SK-N-SH (cell line): Measurements from ENCODE around the gene WTAP. TPM values are rescaled to one million over a fixed set of nuclear protein-coding genes. Genes with fewer than 3 reads are reported as not detected.

Source experiments
- CTCF ChIA-PET: fragments of 300-600, 350-600 bp; formaldehyde crosslinking; extraction: SDS; loops from one replicate; lab custom pipeline; 2021; lab: Yijun Ruan, JAX
- POLR2A ChIA-PET: fragments of 350-600 bp; sonication (Branson Sonifier 250); formaldehyde crosslinking; extraction: SDS; loops from one replicate; lab custom pipeline; 2020; ENCODE audit warnings: antibody characterized with exemption, inconsistent platforms; lab: Yijun Ruan, JAX
- DNase-seq: peaks from one replicate; pipeline ENCODE4 v3.0.0; 2012
- H2AFZ ChIP-seq: fragments of 200-600 bp; sonication (generic); 2 replicates; pipeline ENCODE4 v1.8.1; 2016; ENCODE audit warnings: antibody characterized with exemption, mild to moderate bottlenecking, low read depth
- H3F3A ChIP-seq: fragments of 200-600 bp; sonication (generic); replicated peaks from 2 replicates; pipeline ENCODE3; 2016; ENCODE audit warnings: antibody characterized with exemption, mild to moderate bottlenecking; ENCODE audit not compliant: insufficient read depth
- H3K27ac ChIP-seq, 2 experiments: fragments of 200-500 bp in 1 of 2; fragments of 200-600 bp in 1 of 2; sonication (Bioruptor generic) in 1 of 2; sonication (generic), shearing (Covaris generic) in 1 of 2; 2 replicates each; pipeline versions ENCODE4 v1.5.1 to v1.6.1; 2014 to 2016; ENCODE audit warnings: low read depth in 2 of 2, inconsistent platforms in 1 of 2, low read length in 1 of 2, mild to moderate bottlenecking in 1 of 2, mixed read lengths in 1 of 2
- H3K27me3 ChIP-seq: fragments of 200-600 bp; sonication (generic), shearing (Covaris generic); 2 replicates; pipeline ENCODE4 v1.6.1; 2016; ENCODE audit warnings: mixed run types; ENCODE audit not compliant: insufficient read depth
- H3K36me3 ChIP-seq, 2 experiments: fragments of 200-500 bp in 1 of 2; fragments of 200-600 bp in 1 of 2; sonication (Bioruptor generic) in 1 of 2; sonication (generic) in 1 of 2; replicated peaks in 1 of 2; 2 replicates each; pipeline versions ENCODE3 to v1.5.1; 2014 to 2016; ENCODE audit warnings: low read length in 1 of 2, mild to moderate bottlenecking in 1 of 2; ENCODE audit not compliant: insufficient read depth in 2 of 2, control insufficient read depth in 1 of 2
- H3K4me1 ChIP-seq, 2 experiments: fragments of 200-500 bp in 1 of 2; fragments of 200-600 bp in 1 of 2; sonication (Bioruptor generic) in 1 of 2; sonication (generic), shearing (Covaris generic) in 1 of 2; 2 replicates each; pipeline versions ENCODE4 v1.5.1 to v1.6.1; 2014 to 2016; ENCODE audit warnings: low read depth in 1 of 2, low read length in 1 of 2, mixed run types in 1 of 2; ENCODE audit not compliant: insufficient read depth in 2 of 2, control insufficient read depth in 1 of 2
- H3K4me2 ChIP-seq: fragments of 200-600 bp; sonication (generic), shearing (Covaris generic); 2 replicates; pipeline ENCODE4 v1.6.1; 2017; ENCODE audit warnings: mixed run types
- H3K4me3 ChIP-seq, 2 experiments: fragments of 200-500 bp in 1 of 2; fragments of 200-600 bp in 1 of 2; sonication (Bioruptor generic) in 1 of 2; sonication (generic), shearing (Covaris generic) in 1 of 2; 2 replicates each; pipeline versions ENCODE4 v1.5.1 to v1.8.1; 2014 to 2016; ENCODE audit warnings: low read depth in 2 of 2, inconsistent platforms in 1 of 2, low read length in 1 of 2, mild to moderate bottlenecking in 1 of 2, mixed read lengths in 1 of 2, moderate library complexity in 1 of 2
- H3K79me2 ChIP-seq: fragments of 200-600 bp; sonication (generic); 2 replicates; pipeline ENCODE4 v1.8.1; 2017; ENCODE audit warnings: mild to moderate bottlenecking; ENCODE audit not compliant: insufficient read depth
- H3K9ac ChIP-seq: fragments of 200-600 bp; sonication (generic); 2 replicates; pipeline ENCODE4 v1.6.1; 2017; ENCODE audit warnings: mixed run types
- H3K9me2 ChIP-seq: fragments of 200-600 bp; sonication (generic); 2 replicates; pipeline ENCODE4 v1.6.1; 2017; ENCODE audit warnings: mixed run types
- H3K9me3 ChIP-seq: fragments of 200-600 bp; sonication (generic); 2 replicates; pipeline ENCODE4 v1.6.1; 2017; ENCODE audit warnings: mixed run types, mild to moderate bottlenecking, moderate library complexity
- H4K20me1 ChIP-seq: fragments of 200-600 bp; sonication (generic); 2 replicates; pipeline ENCODE4 v1.6.1; 2017; ENCODE audit warnings: mild to moderate bottlenecking, mixed run types; ENCODE audit not compliant: insufficient read depth
- CHD2 ChIP-seq: fragments of 150-350 bp; IDR thresholded peaks from 2 replicates; pipeline ENCODE4 v1.6.1; 2018; ENCODE audit warnings: low read length; ENCODE audit not compliant: partially characterized antibody
- FOXM1 ChIP-seq: IDR thresholded peaks from 2 replicates; pipeline ENCODE4 v1.4.0; 2012; ENCODE audit warnings: low read depth, mild to moderate bottlenecking
- MEF2A ChIP-seq: IDR thresholded peaks from 2 replicates; pipeline ENCODE4 v1.4.0; 2012; ENCODE audit warnings: low read depth, borderline replicate concordance
- NRF1 ChIP-seq: IDR thresholded peaks from 2 replicates; pipeline ENCODE4 v1.6.1; 2012; ENCODE audit warnings: low read depth, mild to moderate bottlenecking, low read length
- RFX5 ChIP-seq: IDR thresholded peaks from 2 replicates; pipeline ENCODE4 v1.6.1; 2012; ENCODE audit warnings: mild to moderate bottlenecking, improper control_type of control experiment, low read length
- RXRA ChIP-seq: IDR thresholded peaks from 2 replicates; pipeline ENCODE4 v1.4.0; 2012; ENCODE audit warnings: low read depth, mild to moderate bottlenecking, borderline replicate concordance
- TAF1 ChIP-seq: IDR thresholded peaks from 2 replicates; pipeline ENCODE4 v1.6.1; 2012; ENCODE audit warnings: low read depth, mild to moderate bottlenecking, low read length, moderate library complexity, borderline replicate concordance
- WGBS: methylation state at CpG from one replicate; pipeline ENCODE4 v1.1.6; 2017; ENCODE audit warnings: low lambda C conversion rate; 5-methylcytosine and 5-hydroxymethylcytosine counted together
- polyA plus RNA-seq, 3 experiments: library from polyadenylated mRNA; depleted of rRNA; stranded (reverse); fragments of >200 nt; gene quantifications; 2 replicates each; pipeline ENCODE4 v1.2.3, GENCODE V29; 2012
- TF ChIP-seq, protein P1 (sequence below): fragments of 200-600 bp; sonication (generic); IDR thresholded peaks from 2 replicates; pipeline ENCODE4 v1.6.1; 2017; ENCODE audit warnings: antibody characterized with exemption, mild to moderate bottlenecking, moderate library complexity
- TF ChIP-seq, protein P2 (sequence below): IDR thresholded peaks from 2 replicates; pipeline ENCODE4 v1.6.1; 2012; ENCODE audit warnings: mild to moderate bottlenecking, low read depth, low read length, moderate library complexity
- TF ChIP-seq, protein P3 (sequence below): IDR thresholded peaks from 2 replicates; pipeline ENCODE4 v1.4.0; 2012; ENCODE audit warnings: low read depth, borderline replicate concordance
- TF ChIP-seq, protein P4 (sequence below): IDR thresholded peaks from 2 replicates; pipeline ENCODE4; 2012

WTAP gene
- polyA plus RNA-seq, 1 of the 3 experiments (the other 2 are of a cell fraction): 12.8 TPM

DNA sequence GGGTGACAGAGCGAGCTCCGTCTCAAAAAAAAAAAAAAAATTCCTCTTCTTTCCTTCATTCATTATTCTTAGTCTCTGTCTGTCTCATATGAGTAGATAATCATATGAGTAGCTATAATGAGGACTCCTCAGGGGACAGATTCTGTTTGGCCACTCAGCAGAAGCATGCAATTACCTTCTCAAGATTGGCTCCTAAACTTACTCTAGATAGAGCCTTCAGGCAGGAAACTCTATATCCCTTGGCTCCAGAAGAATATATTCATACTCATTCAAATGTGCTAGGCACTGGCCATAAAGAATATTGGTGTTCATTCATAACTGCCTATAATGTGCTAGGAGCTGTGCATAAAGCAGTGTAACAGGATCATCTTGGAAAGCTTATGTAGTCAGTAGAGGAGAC lies 32.3 kb downstream of the WTAP start:
- H3K27me3 ChIP-seq: no peaks in the 10 kb centered on the region
- H3K4me1 ChIP-seq: peaks cover 13 to 20% of the 10 kb centered on the region in 2 experiments
- no peak for DNase-seq
- peaks cover 49% of the 10 kb centered on the region for H3F3A ChIP-seq
- no peaks in the 10 kb centered on the region for H3K9me3 ChIP-seq
- H3K4me2 ChIP-seq: no peak overlapping the region
- TF ChIP-seq RXRA (no peak), CHD2 (no peak), MEF2A (no peak), NRF1 (no peak), FOXM1 (no peak), TAF1 (no peak), RFX5 (no peak)
- TF ChIP-seq, protein P1, sequence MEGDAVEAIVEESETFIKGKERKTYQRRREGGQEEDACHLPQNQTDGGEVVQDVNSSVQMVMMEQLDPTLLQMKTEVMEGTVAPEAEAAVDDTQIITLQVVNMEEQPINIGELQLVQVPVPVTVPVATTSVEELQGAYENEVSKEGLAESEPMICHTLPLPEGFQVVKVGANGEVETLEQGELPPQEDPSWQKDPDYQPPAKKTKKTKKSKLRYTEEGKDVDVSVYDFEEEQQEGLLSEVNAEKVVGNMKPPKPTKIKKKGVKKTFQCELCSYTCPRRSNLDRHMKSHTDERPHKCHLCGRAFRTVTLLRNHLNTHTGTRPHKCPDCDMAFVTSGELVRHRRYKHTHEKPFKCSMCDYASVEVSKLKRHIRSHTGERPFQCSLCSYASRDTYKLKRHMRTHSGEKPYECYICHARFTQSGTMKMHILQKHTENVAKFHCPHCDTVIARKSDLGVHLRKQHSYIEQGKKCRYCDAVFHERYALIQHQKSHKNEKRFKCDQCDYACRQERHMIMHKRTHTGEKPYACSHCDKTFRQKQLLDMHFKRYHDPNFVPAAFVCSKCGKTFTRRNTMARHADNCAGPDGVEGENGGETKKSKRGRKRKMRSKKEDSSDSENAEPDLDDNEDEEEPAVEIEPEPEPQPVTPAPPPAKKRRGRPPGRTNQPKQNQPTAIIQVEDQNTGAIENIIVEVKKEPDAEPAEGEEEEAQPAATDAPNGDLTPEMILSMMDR: no peak
- TF ChIP-seq, protein P2, sequence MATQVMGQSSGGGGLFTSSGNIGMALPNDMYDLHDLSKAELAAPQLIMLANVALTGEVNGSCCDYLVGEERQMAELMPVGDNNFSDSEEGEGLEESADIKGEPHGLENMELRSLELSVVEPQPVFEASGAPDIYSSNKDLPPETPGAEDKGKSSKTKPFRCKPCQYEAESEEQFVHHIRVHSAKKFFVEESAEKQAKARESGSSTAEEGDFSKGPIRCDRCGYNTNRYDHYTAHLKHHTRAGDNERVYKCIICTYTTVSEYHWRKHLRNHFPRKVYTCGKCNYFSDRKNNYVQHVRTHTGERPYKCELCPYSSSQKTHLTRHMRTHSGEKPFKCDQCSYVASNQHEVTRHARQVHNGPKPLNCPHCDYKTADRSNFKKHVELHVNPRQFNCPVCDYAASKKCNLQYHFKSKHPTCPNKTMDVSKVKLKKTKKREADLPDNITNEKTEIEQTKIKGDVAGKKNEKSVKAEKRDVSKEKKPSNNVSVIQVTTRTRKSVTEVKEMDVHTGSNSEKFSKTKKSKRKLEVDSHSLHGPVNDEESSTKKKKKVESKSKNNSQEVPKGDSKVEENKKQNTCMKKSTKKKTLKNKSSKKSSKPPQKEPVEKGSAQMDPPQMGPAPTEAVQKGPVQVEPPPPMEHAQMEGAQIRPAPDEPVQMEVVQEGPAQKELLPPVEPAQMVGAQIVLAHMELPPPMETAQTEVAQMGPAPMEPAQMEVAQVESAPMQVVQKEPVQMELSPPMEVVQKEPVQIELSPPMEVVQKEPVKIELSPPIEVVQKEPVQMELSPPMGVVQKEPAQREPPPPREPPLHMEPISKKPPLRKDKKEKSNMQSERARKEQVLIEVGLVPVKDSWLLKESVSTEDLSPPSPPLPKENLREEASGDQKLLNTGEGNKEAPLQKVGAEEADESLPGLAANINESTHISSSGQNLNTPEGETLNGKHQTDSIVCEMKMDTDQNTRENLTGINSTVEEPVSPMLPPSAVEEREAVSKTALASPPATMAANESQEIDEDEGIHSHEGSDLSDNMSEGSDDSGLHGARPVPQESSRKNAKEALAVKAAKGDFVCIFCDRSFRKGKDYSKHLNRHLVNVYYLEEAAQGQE: no peak
- TF ChIP-seq, protein P3, sequence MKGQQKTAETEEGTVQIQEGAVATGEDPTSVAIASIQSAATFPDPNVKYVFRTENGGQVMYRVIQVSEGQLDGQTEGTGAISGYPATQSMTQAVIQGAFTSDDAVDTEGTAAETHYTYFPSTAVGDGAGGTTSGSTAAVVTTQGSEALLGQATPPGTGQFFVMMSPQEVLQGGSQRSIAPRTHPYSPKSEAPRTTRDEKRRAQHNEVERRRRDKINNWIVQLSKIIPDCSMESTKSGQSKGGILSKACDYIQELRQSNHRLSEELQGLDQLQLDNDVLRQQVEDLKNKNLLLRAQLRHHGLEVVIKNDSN: no peak
- TF ChIP-seq, protein P4, sequence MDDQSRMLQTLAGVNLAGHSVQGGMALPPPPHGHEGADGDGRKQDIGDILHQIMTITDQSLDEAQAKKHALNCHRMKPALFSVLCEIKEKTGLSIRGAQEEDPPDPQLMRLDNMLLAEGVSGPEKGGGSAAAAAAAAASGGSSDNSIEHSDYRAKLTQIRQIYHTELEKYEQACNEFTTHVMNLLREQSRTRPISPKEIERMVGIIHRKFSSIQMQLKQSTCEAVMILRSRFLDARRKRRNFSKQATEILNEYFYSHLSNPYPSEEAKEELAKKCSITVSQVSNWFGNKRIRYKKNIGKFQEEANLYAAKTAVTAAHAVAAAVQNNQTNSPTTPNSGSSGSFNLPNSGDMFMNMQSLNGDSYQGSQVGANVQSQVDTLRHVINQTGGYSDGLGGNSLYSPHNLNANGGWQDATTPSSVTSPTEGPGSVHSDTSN: no peak
- peaks cover 41% of the 10 kb centered on the region for H3K79me2 ChIP-seq
- no peaks in the 10 kb centered on the region for H4K20me1 ChIP-seq
- no peak overlapping the region for H2AFZ ChIP-seq
- H3K9me2 ChIP-seq: no peaks in the 10 kb centered on the region
- 79% methylated on average over 2 of the region's 2 CpGs for WGBS
- H3K27ac ChIP-seq: peak overlapping the region in 1 of 2 experiments; percentile 94; a peak in 2 of 4 replicates
- peaks cover 42 to 44% of the 10 kb centered on the region in 2 experiments for H3K36me3 ChIP-seq
- POLR2A ChIA-PET: no interaction called here
- H3K9ac ChIP-seq: no peak overlapping the region
- H3K4me3 ChIP-seq: no peak overlapping the region
- CTCF ChIA-PET: interaction anchor here (1.1 to 1.4 kb wide), 2 partner anchors 8 to 25 kb away, joined by 3 read pairs; no protein-coding TSS in a partner anchor
